NCI-H2081 treated with DMSO at 0.1 percent for 48 hours (cell line): Measurements from ENCODE around the gene PALLD.
"Not testable (repeated sequence)": the region's sequence is repeated elsewhere in the genome, so short reads cannot be mapped to it uniquely, and the experiment has no call there.

Source experiments
- DNase-seq: peaks from one replicate; lab custom pipeline; 2025; lab: John Stamatoyannopoulos, UW

The PALLD gene

GRCh38 chr4:168496834-168497233, at the start of gene PALLD:
TSS of gene PALLD (plus strand) at chr4:168497052.
- DNase-seq: no peak

GRCh38 chr4:168449063-168449462, 47.8 kb upstream of the PALLD start:
- not testable (repeated sequence) for DNase-seq

DNA sequence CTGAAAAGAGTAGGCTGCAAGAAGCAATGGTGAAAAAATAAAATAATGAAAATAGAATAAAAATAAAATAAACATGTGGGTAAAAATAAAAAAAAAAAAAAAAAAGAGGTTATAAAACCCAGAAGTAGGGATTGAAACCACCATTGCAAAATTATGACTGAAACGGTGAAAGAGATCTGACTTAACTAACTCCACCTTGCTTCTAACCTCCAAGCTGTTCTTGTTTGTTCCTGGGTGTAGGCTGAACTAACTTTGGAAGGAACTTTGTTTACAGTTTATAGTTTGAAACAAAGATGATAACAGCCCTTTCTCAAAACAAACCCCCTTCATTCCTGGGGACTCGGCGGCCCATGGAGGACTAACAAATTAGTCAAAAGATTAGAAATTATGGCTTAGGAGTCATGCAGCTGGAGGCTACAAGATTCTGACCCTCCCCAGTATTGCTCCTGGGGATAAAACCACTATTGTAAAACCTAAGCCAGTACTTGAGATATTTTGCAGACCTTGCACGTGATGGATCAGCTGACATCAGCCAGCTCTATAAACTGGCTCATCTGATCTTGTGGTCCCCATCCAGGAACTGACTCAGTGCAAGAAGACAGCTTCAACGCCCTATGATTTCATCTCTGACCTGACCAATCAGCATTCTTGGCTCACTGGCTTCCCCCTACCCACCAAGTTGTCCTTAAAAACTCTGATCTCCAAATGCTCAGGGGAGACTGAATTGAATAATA, 47.0 kb upstream of the PALLD start:
- no peak for DNase-seq

DNA sequence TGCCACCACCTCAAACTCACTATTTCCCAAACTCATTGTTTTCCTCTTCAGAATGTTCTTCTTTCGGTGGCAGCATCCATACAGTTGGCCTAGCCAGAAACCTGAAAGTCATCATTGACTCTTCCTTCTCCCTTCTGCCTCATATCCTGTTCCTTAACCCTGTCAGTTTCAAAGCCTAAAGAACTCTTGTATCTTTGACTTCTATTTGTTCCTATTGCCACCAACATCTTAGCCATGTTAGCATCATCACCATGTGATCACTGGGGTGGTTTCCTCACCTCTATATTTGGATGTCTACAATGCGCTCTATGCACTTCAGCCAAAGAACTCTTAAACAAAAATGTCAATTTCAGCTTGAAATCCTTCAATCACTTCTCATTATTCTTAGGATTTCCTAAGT, 45.5 kb upstream of the PALLD start:
- DNase-seq: no peak

- DNase-seq: no peak
Measured at GRCh38 chr4:168451744-168452390, 45.0 kb upstream of the PALLD start.

DNA sequence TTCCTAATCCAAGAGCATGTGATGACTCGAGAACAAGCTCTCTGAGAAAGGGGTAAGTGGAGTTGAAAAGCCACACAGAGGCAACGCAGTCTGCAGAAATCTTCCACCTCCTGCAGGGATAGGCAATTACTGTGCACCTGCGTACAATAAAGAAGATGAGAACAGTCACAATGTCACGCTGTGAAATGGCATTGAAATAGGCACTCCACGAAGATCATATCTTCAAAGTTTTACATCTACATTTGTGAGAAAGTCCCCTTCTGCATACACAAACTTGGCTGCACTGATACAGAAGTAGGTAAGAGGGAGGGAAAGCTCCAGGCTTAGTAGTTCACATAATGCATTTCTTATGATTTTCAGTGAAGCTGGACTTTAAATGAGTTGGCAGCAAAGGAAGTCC, 43.7 kb upstream of the PALLD start:
- no peak for DNase-seq

DNA sequence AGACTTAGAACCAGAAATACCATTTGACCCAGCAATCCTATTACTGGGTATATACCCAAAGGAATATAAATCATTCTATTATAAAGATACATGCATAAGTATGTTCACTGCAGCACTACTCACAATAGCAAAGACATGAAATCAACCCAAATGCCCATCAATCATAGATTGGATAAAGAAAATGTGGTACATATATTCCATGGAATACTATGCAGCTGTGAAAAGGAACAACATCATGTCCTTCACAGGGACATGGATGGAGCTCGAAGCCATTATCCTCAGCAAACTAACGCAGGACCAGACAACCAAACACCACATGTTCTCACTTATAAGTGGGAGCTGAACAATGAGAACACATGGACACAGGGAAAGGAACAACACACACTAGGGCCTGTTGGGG, 38.6 kb upstream of the PALLD start:
- not testable (repeated sequence) for DNase-seq

DNA sequence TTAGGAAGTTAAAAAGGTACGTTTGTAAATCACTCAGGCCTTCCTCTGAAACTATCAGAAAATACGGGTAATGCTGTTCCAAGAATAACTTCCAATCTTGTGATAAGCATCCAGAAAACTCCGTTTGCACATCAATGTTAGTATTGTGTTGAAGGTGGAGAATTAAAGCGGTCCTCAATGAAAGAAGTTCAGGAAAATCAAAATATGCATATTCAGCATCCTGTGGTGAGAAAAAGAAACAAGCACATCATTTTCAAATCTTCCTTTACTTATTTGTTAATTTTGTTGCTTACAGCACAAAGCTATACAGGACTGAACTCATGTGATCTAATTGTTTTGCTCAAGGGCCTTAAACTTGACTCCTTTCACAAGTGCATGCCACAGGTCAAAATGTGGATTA, 35.0 kb upstream of the PALLD start:
- no peak for DNase-seq

DNA sequence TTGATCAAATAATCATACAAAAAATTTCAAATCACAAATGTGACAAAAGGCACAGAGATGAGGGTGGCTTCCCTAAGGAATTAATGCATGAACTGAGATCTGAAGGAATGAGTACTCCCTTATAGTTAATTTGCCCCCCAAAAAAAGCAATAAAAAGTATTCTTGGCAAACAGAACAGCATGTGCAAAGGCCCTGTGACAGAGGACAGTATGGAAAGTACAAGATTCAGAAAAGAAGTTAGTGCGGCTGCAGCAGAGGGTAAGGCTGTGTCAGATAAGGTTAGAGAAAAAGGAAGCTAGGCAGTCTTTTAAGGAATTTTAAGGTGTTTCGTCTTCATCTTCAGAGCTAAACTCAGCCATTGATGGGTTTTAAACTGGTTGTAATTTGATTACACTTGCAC, 23.9 kb upstream of the PALLD start:
- no peak for DNase-seq

DNA sequence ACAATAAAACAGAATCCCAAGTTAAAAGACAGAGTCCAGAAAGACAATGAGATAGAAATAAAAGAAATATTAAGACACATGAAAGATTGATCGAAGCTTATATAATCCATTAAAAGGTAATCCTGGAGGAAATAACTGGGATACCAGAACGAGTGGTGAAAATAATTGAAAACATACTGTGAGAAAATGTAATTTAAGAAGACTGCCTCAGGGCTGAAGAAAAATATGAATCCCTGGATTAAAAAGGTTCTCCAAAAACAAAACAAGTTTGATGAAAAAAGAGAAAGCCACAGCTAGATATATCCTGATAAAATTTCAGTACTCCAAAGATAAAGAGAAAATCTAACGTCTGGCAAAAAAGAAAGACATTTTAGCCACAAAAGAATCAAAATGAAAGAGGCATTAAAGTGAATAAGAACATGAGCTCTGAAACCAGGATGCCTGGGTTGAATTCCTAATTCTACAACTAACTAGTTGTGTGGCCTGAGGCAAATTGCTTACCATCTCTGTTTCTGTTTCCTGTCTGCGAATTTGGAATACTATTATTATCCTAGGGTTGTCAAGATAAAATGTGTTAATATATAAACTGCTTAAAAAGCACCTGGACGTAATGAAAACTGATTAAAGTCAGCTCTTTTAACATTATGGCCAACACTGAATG, 22.1 kb upstream of the PALLD start:
- DNase-seq: no peak

DNA sequence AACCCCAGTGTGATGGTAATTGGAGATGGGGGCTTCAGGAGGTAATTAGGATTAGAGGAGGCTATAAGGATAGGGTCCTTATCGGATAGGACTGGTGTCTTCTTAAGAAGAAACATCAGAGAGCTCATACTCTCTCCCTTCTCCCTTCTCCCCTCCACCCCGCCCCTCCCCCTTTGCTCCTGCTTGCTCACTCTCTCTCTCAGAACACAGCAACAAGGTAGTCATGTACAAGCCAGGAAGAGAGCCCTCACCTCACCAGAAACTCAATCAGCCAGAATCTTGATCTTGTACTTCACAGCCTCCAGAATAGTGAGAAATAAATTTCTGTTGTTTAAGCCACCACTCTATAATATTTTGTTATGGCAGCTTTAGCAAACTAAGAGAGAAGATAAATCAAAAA, 21.1 kb upstream of the PALLD start:
- no peak for DNase-seq

GRCh38 chr4:168478868-168479267, 18.0 kb upstream of the PALLD start:
- DNase-seq: no peak

DNA sequence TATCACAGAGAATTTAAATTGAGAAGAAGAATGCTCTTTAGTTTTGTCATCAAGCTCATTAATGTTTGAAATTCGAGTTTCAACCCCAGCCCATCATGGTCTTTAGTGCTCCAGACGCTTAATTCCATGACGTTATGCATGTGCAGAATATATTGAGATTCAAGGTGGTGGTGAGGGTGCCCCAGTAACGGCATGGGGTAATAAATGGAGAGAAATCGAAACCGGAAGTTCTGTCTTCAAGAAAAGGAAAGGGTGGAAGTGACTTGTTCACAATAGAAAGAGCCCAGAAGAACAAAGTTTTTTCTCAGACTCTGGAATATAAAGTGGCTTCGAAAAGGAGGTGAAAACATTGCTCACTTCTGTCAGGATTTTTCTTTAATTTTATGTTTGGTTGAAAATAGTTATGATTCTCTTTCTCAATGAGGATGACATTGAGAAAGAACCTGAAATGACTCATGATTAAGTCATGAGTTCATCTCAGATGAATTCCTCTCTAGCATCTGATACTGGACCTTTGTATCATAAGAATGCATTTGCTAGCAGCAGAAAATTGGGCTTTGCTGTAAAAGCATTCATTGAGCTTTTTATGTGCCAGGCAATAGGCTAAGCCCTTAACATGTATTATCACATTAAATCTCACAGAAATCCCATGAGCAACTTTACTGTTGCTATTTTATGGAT, 15.8 kb upstream of the PALLD start:
- DNase-seq: no peak

- DNase-seq: no peak
Measured at GRCh38 chr4:168483811-168484210, 13.0 kb upstream of the PALLD start.

DNA sequence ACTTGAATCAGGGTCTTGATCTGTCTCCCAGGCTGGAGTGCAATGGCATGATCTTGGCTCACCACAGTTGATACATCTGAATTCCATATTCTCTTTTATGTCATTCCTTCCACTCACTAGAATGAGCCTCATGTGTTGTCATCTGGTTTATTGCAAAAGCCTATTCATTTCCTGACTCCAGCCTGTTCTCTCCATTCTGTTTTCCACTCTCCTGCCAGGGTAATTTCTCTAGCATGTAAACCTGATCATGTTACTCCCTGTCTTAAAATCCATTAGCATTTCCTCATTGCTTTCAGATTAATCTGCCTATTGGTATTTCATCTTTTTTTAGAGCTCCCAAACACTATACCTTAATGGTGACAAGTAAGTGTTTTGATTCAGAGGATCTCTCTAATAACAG, 12.2 kb upstream of the PALLD start:
- no peak for DNase-seq

- DNase-seq: no peak
Measured at GRCh38 chr4:168485156-168485910, 11.5 kb upstream of the PALLD start.

DNA sequence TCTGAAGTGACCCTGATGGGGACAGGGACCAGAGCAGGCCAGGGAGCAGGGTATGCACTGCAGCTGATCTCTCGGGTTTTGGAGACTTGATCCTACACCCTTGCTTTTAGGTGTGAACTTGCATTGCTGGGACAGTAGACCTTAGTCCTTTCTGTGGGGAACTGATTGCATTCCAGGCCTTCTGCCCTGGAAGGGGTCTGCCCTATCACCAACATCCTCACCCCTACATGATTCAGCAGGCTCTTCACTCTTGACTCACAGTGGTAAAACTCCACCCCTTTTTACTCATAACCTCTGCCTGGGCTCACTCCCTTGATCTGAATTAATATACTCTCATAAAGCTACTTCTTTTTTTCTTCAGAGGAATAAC, 10.0 kb upstream of the PALLD start:
- DNase-seq: no peak

- DNase-seq: no peak
Measured at GRCh38 chr4:168487282-168488035, 9.4 kb upstream of the PALLD start.

GRCh38 chr4:168488869-168489274, 8.0 kb upstream of the PALLD start:
- no peak for DNase-seq

GRCh38 chr4:168489616-168490015, 7.2 kb upstream of the PALLD start:
- no peak for DNase-seq

DNA sequence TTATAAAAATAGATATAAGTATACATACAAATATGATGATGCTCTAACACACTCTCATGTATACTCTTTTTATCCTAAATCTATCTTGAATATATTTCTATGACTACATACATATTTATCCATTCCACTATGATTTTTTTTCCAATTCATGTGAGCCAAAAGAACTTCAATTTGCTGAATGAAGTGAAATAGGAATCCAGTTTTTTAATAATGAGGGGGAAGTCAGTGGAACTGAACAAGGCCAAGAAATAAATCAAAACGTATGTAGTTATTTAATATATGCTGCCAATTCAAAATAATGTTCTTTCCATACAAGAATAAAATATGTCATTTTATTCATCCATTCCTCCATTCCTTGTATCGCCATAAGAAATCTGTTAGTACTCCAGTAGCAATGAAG, 6.1 kb upstream of the PALLD start:
- DNase-seq: no peak
